Lower leg skin (tissue), 4 donors: ENCODE measurements around the gene GLI3. TPM values are rescaled to one million over a fixed set of nuclear protein-coding genes. Genes with fewer than 3 reads are reported as not detected.

ENCODE experiments used
- DNase-seq, 2 donors: peaks; one replicate each; pipeline ENCODE4 v3.0.0-alpha.2; 2019; ENCODE audit warnings: low spot score in 2 of 2
- H3K4me3 ChIP-seq: fragments of 200-600 bp; sonication (generic); 2 replicates; pipeline ENCODE4 v1.5.1; 2017; ENCODE audit warnings: mild to moderate bottlenecking, low read depth; ENCODE audit not compliant: poor library complexity, severe bottlenecking
- CTCF ChIP-seq, 3 donors: fragments of 450-650 bp; IDR thresholded peaks; one replicate each; pipeline ENCODE4 v1.5.1; 2016; ENCODE audit warnings: antibody characterized with exemption in 3 of 3, mild to moderate bottlenecking in 3 of 3, moderate library complexity in 2 of 3
- POLR2A ChIP-seq, 2 donors: fragments of 450-650 bp; IDR thresholded peaks; one replicate each; pipeline ENCODE4 v1.6.1; 2016 to 2017; ENCODE audit warnings: antibody characterized with exemption in 2 of 2, mild to moderate bottlenecking in 1 of 2, moderate library complexity in 1 of 2
- WGBS, 2 donors: methylation state at CpG; one replicate each; pipeline ENCODE4 v1.1.5; 2018; 5-methylcytosine and 5-hydroxymethylcytosine counted together
- intact Hi-C: fragments of 100-400 bp; cut with DNase I; formaldehyde crosslinking; loops from one replicate; pipeline ENCODE4 v1.15.0; 2023; ENCODE audit warnings: low total_unique reads
- total RNA-seq, 4 donors: library from RNA; depleted of rRNA; stranded (reverse); fragments of >200 nt; gene quantifications; one replicate each; pipeline ENCODE4 v1.1.0, GENCODE V29; 2016

GLI3 gene
- total RNA-seq, 4 donors from 2014 or later, result 16.4 to 28.2 (median 18.3) TPM

- H3K4me3 ChIP-seq, result no peak overlapping the region
- no peak for DNase-seq
- TF ChIP-seq POLR2A (IDR thresholded peaks at IDR 0.05) (no peak), CTCF (IDR thresholded peaks at IDR 0.05) (no peak)
- WGBS, 2 donors, result 84 to 91% methylated on average over 3 of the region's 3 CpGs
- intact Hi-C loops, result no loop called here
Observed at GRCh38 chr7:42012313-42012712, 224.7 kb downstream of the GLI3 start.

- TF ChIP-seq CTCF (IDR thresholded peaks at IDR 0.05), result no peak
- TF ChIP-seq POLR2A (IDR thresholded peaks at IDR 0.05), result no peak
- WGBS, 2 donors, result 83 to 90% methylated on average over 10 of the region's 10 CpGs
- intact Hi-C loops, result no loop called here
- DNase-seq, result no peak
- H3K4me3 ChIP-seq, result no peak overlapping the region
Observed at GRCh38 chr7:42011846-42012245, 225.2 kb downstream of the GLI3 start.

- intact Hi-C loops, result no loop called here
- H3K4me3 ChIP-seq, result no peak overlapping the region
- DNase-seq, result no peak
- TF ChIP-seq POLR2A (IDR thresholded peaks at IDR 0.05) (no peak), CTCF (IDR thresholded peaks at IDR 0.05) (no peak)
Observed at GRCh38 chr7:42010751-42011150, 226.3 kb downstream of the GLI3 start.

- intact Hi-C loops, result no loop called here
- H3K4me3 ChIP-seq, result no peak overlapping the region
- TF ChIP-seq CTCF (IDR thresholded peaks at IDR 0.05) (no peak), POLR2A (IDR thresholded peaks at IDR 0.05) (no peak)
- no peak for DNase-seq
- 41 to 47% methylated on average over 3 of the region's 3 CpGs for WGBS, 2 donors
Observed at GRCh38 chr7:42006801-42007513, 230.1 kb downstream of the GLI3 start.

GRCh38 chr7:42002654-42003053 is 234.4 kb downstream of the GLI3 start:
- DNase-seq, result no peak
- intact Hi-C loops, result no loop called here
- 26 to 38% methylated on average over 2 of the region's 2 CpGs for WGBS, 2 donors
- no peak for TF ChIP-seq POLR2A (IDR thresholded peaks at IDR 0.05)
- no peak overlapping the region for H3K4me3 ChIP-seq

GRCh38 chr7:41999736-42000283 is 237.2 kb downstream of the GLI3 start:
- H3K4me3 ChIP-seq, result no peak overlapping the region
- TF ChIP-seq CTCF (IDR thresholded peaks at IDR 0.05) (no peak), POLR2A (IDR thresholded peaks at IDR 0.05) (no peak)
- 92 to 98% methylated on average over 6 of the region's 6 CpGs for WGBS, 2 donors
- intact Hi-C loops, result no loop called here
- DNase-seq, result no peak
